ENCODE data around the gene LIN7A.

LIN7A gene

GRCh38 chr12:80925237-80925636 lies 12.5 kb downstream of the LIN7A start:
- DNase-seq (ENCODE audit: low read depth) = no peak
- TF ChIP-seq, protein P1, sequence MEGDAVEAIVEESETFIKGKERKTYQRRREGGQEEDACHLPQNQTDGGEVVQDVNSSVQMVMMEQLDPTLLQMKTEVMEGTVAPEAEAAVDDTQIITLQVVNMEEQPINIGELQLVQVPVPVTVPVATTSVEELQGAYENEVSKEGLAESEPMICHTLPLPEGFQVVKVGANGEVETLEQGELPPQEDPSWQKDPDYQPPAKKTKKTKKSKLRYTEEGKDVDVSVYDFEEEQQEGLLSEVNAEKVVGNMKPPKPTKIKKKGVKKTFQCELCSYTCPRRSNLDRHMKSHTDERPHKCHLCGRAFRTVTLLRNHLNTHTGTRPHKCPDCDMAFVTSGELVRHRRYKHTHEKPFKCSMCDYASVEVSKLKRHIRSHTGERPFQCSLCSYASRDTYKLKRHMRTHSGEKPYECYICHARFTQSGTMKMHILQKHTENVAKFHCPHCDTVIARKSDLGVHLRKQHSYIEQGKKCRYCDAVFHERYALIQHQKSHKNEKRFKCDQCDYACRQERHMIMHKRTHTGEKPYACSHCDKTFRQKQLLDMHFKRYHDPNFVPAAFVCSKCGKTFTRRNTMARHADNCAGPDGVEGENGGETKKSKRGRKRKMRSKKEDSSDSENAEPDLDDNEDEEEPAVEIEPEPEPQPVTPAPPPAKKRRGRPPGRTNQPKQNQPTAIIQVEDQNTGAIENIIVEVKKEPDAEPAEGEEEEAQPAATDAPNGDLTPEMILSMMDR (IDR thresholded peaks at IDR 0.05; ENCODE audit: low read depth, low read length, missing control alignments) = no peak
- no peak overlapping the region for H3K4me3 ChIP-seq (ENCODE audit: low read depth, low read length)

DNA sequence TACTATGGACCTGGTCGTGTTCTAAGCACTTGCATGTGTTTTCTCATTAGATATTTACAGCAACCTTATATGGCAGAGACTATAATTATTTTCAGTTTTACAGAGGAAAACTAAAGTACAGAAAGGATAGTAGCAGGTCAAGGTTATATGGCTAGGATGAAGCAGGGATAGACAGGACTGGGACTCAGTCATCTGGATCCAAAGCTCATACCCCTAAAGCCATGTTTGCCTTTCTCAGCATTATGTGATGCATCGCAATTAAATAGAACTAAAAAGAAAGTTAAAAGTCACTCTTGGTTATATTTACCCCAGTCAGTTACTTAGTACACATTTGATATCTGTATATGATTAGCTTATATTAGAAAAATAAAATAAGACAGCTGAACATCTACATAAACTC lies 13.3 kb downstream of the LIN7A start:
- H3K4me3 ChIP-seq (ENCODE audit: low read depth, low read length) = no peak overlapping the region
- TF ChIP-seq, protein P1 (IDR thresholded peaks at IDR 0.05; ENCODE audit: low read depth, low read length, missing control alignments) = no peak
- DNase-seq (ENCODE audit: low read depth) = no peak

- TF ChIP-seq, protein P1 (IDR thresholded peaks at IDR 0.05; ENCODE audit: low read depth, low read length, missing control alignments) = no peak
- no peak overlapping the region for H3K4me3 ChIP-seq (ENCODE audit: low read depth, low read length)
- no peak for DNase-seq (ENCODE audit: low read depth)
Measured at GRCh38 chr12:80920006-80920405, 17.7 kb downstream of the LIN7A start.

DNA sequence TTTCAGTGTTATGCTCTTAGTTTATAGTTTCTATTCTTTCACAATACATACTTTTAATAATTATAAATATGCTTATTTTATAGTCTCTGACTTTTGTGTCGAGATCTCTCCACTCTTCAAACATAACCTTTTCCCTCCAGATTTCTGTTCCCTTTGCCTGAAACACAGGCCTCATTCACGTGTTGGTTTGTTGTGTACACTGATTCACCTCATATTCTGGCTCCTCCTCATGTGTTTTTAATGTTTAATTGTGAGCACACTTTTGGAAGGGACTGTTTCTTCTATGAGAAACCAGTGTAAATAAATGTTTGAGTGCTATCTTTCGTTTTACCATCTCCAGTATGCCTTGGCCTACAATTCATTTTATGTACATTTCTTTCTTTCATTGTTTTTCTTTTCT lies 20.1 kb downstream of the LIN7A start:
- H3K4me3 ChIP-seq (ENCODE audit: low read depth, low read length) = no peak overlapping the region
- DNase-seq (ENCODE audit: low read depth) = no peak
- TF ChIP-seq, protein P1 (IDR thresholded peaks at IDR 0.05; ENCODE audit: low read depth, low read length, missing control alignments) = no peak

GRCh38 chr12:80912901-80913770 lies 24.6 kb downstream of the LIN7A start:
- H3K4me3 ChIP-seq (ENCODE audit: low read depth, low read length) = no peak overlapping the region
- TF ChIP-seq, protein P1 (IDR thresholded peaks at IDR 0.05; ENCODE audit: low read depth, low read length, missing control alignments) = no peak
- DNase-seq (ENCODE audit: low read depth) = no peak

GRCh38 chr12:80909370-80909769 lies 28.4 kb downstream of the LIN7A start:
- TF ChIP-seq, protein P1 (IDR thresholded peaks at IDR 0.05; ENCODE audit: low read depth, low read length, missing control alignments) = no peak
- DNase-seq (ENCODE audit: low read depth) = no peak
- H3K4me3 ChIP-seq (ENCODE audit: low read depth, low read length) = no peak overlapping the region

GRCh38 chr12:80902711-80903110 lies 35.0 kb downstream of the LIN7A start:
- no peak for DNase-seq (ENCODE audit: low read depth)
- no peak overlapping the region for H3K4me3 ChIP-seq (ENCODE audit: low read depth, low read length)
- TF ChIP-seq, protein P1 (IDR thresholded peaks at IDR 0.05; ENCODE audit: low read depth, low read length, missing control alignments) = no peak

All from GM12864 (cell line).